Skeletal muscle tissue (tissue), 1 donor: Measurements from ENCODE around the gene MEX3C. TPM values are rescaled to one million over a fixed set of nuclear protein-coding genes. Genes with fewer than 3 reads are reported as not detected.

Source experiments
- total RNA-seq: library from RNA; depleted of rRNA; stranded (reverse); fragments of >200 nt; gene quantifications from one replicate; pipeline ENCODE4 v1.2.3, GENCODE V29; 2014

MEX3C gene
- total RNA-seq, 1 donor from 2014 or later = 37.6 TPM

Other genes with a start within 250 kb of the MEX3C start
- 6.3 TPM for gene ELAC1, start 229.6 kb downstream of the MEX3C start, total RNA-seq
- gene SMAD4, start 167.5 kb downstream of the MEX3C start, total RNA-seq = 52.2 TPM